ENCODE results near the gene LBX1.

Gene LBX1

DNA sequence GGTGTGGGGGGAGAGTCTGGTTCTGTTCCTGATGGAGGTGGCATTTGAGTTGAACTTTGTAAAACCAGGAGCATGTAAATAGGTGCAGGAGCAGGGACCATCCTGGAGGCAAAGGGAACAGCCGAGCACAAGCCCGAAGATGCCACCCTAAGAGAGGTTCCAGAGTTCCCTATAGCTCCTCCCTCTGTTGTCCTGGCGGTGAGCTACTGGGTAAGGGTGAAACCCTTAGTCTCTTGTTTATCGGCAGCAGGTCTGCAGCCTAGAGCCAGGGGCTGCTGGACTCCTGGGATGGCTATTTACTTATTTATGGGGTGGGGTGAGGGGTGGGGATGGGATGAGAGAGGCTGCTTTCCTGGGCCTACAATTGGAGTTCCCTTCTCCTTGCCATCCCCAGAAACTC is 6.5 kb upstream of the LBX1 start:
- Histone ChIP-seq H3K36me3 (replicated peaks; ENCODE audit: low read depth, low read length) (no peaks in the 10 kb centered on the region), H3K4me2 (ENCODE audit: low read length) (no peak overlapping the region), H3K4me1 (ENCODE audit: low read length) (no peaks in the 10 kb centered on the region), H4K20me1 (ENCODE audit: insufficient read depth, low read length) (no peaks in the 10 kb centered on the region), H3K9me3 (ENCODE audit: insufficient read depth, low read length) (no peaks in the 10 kb centered on the region), H3K9ac (ENCODE audit: low read length) (no peak overlapping the region), H2AFZ (ENCODE audit: low read depth, low read length) (no peak overlapping the region), H3K27me3 (ENCODE audit: low read depth, low read length) (0 out of 2 replicates have a peak, but pooled peaks cover 7% of the 10 kb centered on the region), H3K27ac (ENCODE audit: low read length) (no peak overlapping the region), H3K79me2 (ENCODE audit: low read length) (no peaks in the 10 kb centered on the region), H3K4me3 (ENCODE audit: low read length) (no peak overlapping the region)
- no peak for TF ChIP-seq EZH2phosphoT487 (IDR thresholded peaks at IDR 0.05; ENCODE audit: low read depth)
- TF ChIP-seq, protein P1, sequence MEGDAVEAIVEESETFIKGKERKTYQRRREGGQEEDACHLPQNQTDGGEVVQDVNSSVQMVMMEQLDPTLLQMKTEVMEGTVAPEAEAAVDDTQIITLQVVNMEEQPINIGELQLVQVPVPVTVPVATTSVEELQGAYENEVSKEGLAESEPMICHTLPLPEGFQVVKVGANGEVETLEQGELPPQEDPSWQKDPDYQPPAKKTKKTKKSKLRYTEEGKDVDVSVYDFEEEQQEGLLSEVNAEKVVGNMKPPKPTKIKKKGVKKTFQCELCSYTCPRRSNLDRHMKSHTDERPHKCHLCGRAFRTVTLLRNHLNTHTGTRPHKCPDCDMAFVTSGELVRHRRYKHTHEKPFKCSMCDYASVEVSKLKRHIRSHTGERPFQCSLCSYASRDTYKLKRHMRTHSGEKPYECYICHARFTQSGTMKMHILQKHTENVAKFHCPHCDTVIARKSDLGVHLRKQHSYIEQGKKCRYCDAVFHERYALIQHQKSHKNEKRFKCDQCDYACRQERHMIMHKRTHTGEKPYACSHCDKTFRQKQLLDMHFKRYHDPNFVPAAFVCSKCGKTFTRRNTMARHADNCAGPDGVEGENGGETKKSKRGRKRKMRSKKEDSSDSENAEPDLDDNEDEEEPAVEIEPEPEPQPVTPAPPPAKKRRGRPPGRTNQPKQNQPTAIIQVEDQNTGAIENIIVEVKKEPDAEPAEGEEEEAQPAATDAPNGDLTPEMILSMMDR (IDR thresholded peaks at IDR 0.05; ENCODE audit: low read depth, low read length) = no peak

DNA sequence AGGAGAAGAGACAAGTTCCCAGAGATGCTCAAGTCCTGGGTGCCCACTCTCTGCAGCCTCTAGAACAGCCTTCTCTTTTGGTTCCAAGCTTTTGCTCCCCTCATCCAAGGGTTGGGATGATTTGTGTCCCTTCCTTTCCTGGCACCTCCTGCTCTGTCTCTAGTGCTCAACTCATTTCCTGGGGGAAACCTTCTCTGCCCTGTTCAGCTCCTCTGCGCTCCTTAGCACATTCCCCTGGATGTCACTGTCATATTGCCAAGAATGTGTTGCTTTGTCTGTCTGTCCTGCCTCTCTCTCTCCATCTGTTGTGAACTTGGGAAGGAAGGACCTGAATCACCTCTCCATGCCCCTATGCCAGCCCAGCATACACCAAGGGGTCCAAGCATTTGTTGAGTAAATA is 5.1 kb upstream of the LBX1 start:
- Histone ChIP-seq H4K20me1 (ENCODE audit: insufficient read depth, low read length) (no peaks in the 10 kb centered on the region), H3K9me3 (ENCODE audit: insufficient read depth, low read length) (no peaks in the 10 kb centered on the region), H2AFZ (ENCODE audit: low read depth, low read length) (no peak overlapping the region), H3K79me2 (ENCODE audit: low read length) (no peaks in the 10 kb centered on the region), H3K4me3 (ENCODE audit: low read length) (no peak overlapping the region), H3K27me3 (ENCODE audit: low read depth, low read length) (0 out of 2 replicates have a peak, but pooled peaks cover 7% of the 10 kb centered on the region), H3K4me1 (ENCODE audit: low read length) (no peaks in the 10 kb centered on the region), H3K27ac (ENCODE audit: low read length) (no peak overlapping the region), H3K4me2 (ENCODE audit: low read length) (no peak overlapping the region), H3K36me3 (replicated peaks; ENCODE audit: low read depth, low read length) (no peaks in the 10 kb centered on the region), H3K9ac (ENCODE audit: low read length) (no peak overlapping the region)
- TF ChIP-seq EZH2phosphoT487 (IDR thresholded peaks at IDR 0.05; ENCODE audit: low read depth) = no peak
- TF ChIP-seq, protein P1 (IDR thresholded peaks at IDR 0.05; ENCODE audit: low read depth, low read length) = no peak

GRCh38 chr10:101233863-101234262 is 4.6 kb upstream of the LBX1 start:
- H3K9ac ChIP-seq (ENCODE audit: low read length) = no peak overlapping the region
- no peak overlapping the region for H3K27ac ChIP-seq (ENCODE audit: low read length)
- H2AFZ ChIP-seq (ENCODE audit: low read depth, low read length) = no peak overlapping the region
- H4K20me1 ChIP-seq (ENCODE audit: insufficient read depth, low read length) = no peaks in the 10 kb centered on the region
- H3K4me1 ChIP-seq (ENCODE audit: low read length) = no peaks in the 10 kb centered on the region
- no peaks in the 10 kb centered on the region for H3K9me3 ChIP-seq (ENCODE audit: insufficient read depth, low read length)
- H3K27me3 ChIP-seq (ENCODE audit: low read depth, low read length) = 0 out of 2 replicates have a peak, but pooled peaks cover 7% of the 10 kb centered on the region
- no peaks in the 10 kb centered on the region for H3K36me3 ChIP-seq (replicated peaks; ENCODE audit: low read depth, low read length)
- H3K4me3 ChIP-seq (ENCODE audit: low read length) = no peak overlapping the region
- H3K79me2 ChIP-seq (ENCODE audit: low read length) = no peaks in the 10 kb centered on the region
- no peak for TF ChIP-seq EZH2phosphoT487 (IDR thresholded peaks at IDR 0.05; ENCODE audit: low read depth)
- TF ChIP-seq, protein P1 (IDR thresholded peaks at IDR 0.05; ENCODE audit: low read depth, low read length) = no peak
- no peak overlapping the region for H3K4me2 ChIP-seq (ENCODE audit: low read length)

DNA sequence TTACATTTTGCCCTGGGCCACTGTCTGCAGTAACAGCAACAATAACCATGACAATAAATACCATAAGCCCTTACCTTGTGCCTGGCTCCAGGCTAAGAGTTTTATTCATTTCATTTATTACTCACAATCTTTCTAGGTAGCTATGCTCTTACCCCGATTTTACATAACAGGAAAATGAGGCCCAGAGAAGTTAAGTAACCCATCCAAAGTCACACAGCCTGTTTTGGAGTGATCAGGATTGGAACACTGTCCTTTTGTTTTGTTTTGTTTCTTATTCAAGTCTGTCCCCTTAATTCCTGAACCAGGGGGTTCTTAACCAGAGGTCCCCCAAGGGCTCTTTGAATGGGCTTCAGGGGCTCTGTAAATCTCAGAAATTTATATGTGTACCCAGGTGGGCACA is 4.2 kb upstream of the LBX1 start:
- H2AFZ ChIP-seq (ENCODE audit: low read depth, low read length) = no peak overlapping the region
- no peaks in the 10 kb centered on the region for H4K20me1 ChIP-seq (ENCODE audit: insufficient read depth, low read length)
- H3K4me3 ChIP-seq (ENCODE audit: low read length) = no peak overlapping the region
- no peaks in the 10 kb centered on the region for H3K9me3 ChIP-seq (ENCODE audit: insufficient read depth, low read length)
- H3K9ac ChIP-seq (ENCODE audit: low read length) = no peak overlapping the region
- no peak overlapping the region for H3K27ac ChIP-seq (ENCODE audit: low read length)
- H3K4me2 ChIP-seq (ENCODE audit: low read length) = no peak overlapping the region
- no peaks in the 10 kb centered on the region for H3K79me2 ChIP-seq (ENCODE audit: low read length)
- H3K4me1 ChIP-seq (ENCODE audit: low read length) = no peaks in the 10 kb centered on the region
- no peaks in the 10 kb centered on the region for H3K36me3 ChIP-seq (replicated peaks; ENCODE audit: low read depth, low read length)
- 0 out of 2 replicates have a peak, but pooled peaks cover 7% of the 10 kb centered on the region for H3K27me3 ChIP-seq (ENCODE audit: low read depth, low read length)
- TF ChIP-seq, protein P1 (IDR thresholded peaks at IDR 0.05; ENCODE audit: low read depth, low read length) = no peak
- TF ChIP-seq EZH2phosphoT487 (IDR thresholded peaks at IDR 0.05; ENCODE audit: low read depth) = no peak

Measured in OCI-LY3 (cell line).